Liver (tissue), 5 donors: Measurements from ENCODE around the gene DNAJC5. TPM values are rescaled to one million over a fixed set of nuclear protein-coding genes. Genes with fewer than 3 reads are reported as not detected.

ENCODE experiments used
- polyA plus RNA-seq, 2 donors: library from polyadenylated mRNA; stranded (reverse) in 1 of 2; unstranded in 1 of 2; fragments of 200-250 nt in 1 of 2; fragments of >200 nt in 1 of 2; fragmentation: Nextera tagmentation in 1 of 2; extraction: Ambion mirVana in 1 of 2; gene quantifications; one replicate each; pipeline versions ENCODE4 v1.2.1 to v1.2.3, GENCODE V29; 2013 to 2015
- small RNA-seq: library from RNA; depleted of rRNA; stranded (forward); fragments of <200 nt; gene quantifications from one replicate; pipeline ENCODE3, GENCODE V24; 2014
- total RNA-seq, 2 donors: library from RNA; depleted of rRNA; stranded (reverse); fragments of >200 nt; gene quantifications; one replicate each; pipeline ENCODE4 v1.2.3, GENCODE V29; 2014
- donor health status: healthy.
- donor health status: healthy.
- donor health status: healthy.

Gene DNAJC5
- total and polyA plus RNA-seq, 4 donors: 8.2 to 28.6 (median 18.7) TPM

Small RNA genes lying within 50 kb of the gene (small RNA-seq; reads per million reads assigned to genes)
- gene MIR647 (not detected), gene MIR941-2 (not detected), gene MIR941-4 (not detected), gene MIR941-5 (not detected), gene RNU1-134P (not detected)

Other genes starting within 250 kb of the DNAJC5 start
- 1 to 10 TPM in 1 of 2 donors, under 1 TPM in 1; 0.67 to 2.9 TPM for gene STMN3, start 241.7 kb upstream of the DNAJC5 start, total RNA-seq
- 1 to 10 TPM in 1 of 2 donors, under 1 TPM in 1; 0.42 to 1.2 TPM for gene STMN3, start 241.7 kb upstream of the DNAJC5 start, polyA plus RNA-seq
- 10 to 100 TPM; 10.4 to 16.9 TPM for gene RTEL1, start 236.8 kb upstream of the DNAJC5 start, total RNA-seq
- 1 to 10 TPM; 3.7 to 4.3 TPM for gene RTEL1, start 236.8 kb upstream of the DNAJC5 start, polyA plus RNA-seq
- under 1 TPM in 1 of 2 donors, not detected in 1; 0.09 TPM for gene TNFRSF6B, start 198.5 kb upstream of the DNAJC5 start, total RNA-seq
- gene TNFRSF6B, start 198.5 kb upstream of the DNAJC5 start, polyA plus RNA-seq: under 1 TPM in 1 of 2 donors, not detected in 1; 0.73 TPM
- gene ARFRP1, start 187.2 kb upstream of the DNAJC5 start, total RNA-seq: 10 to 100 TPM; 14.2 to 21.0 TPM
- 10 to 100 TPM; 20.0 to 26.9 TPM for gene ARFRP1, start 187.2 kb upstream of the DNAJC5 start, polyA plus RNA-seq
- 10 to 100 TPM; 10.3 to 14.7 TPM for gene ZGPAT, start 187.1 kb upstream of the DNAJC5 start, total RNA-seq
- gene ZGPAT, start 187.1 kb upstream of the DNAJC5 start, polyA plus RNA-seq: 10 to 100 TPM; 26.2 to 90.5 TPM
- gene LIME1, start 158.5 kb upstream of the DNAJC5 start, total RNA-seq: 10 to 100 TPM; 21.2 to 50.4 TPM
- 10 to 100 TPM; 52.8 to 69.0 TPM for gene LIME1, start 158.5 kb upstream of the DNAJC5 start, polyA plus RNA-seq
- 10 to 100 TPM; 22.2 to 27.9 TPM for gene SLC2A4RG, start 155.3 kb upstream of the DNAJC5 start, total RNA-seq
- 10 to 100 TPM; 31.0 to 39.7 TPM for gene SLC2A4RG, start 155.3 kb upstream of the DNAJC5 start, polyA plus RNA-seq
- gene ZBTB46, start 63.9 kb upstream of the DNAJC5 start, total RNA-seq: 10 to 100 TPM in 1 of 2 donors, 1 to 10 TPM in 1; 8.2 to 12.1 TPM
- 1 to 10 TPM in 1 of 2 donors, under 1 TPM in 1; 0.79 to 1.2 TPM for gene ZBTB46, start 63.9 kb upstream of the DNAJC5 start, polyA plus RNA-seq
- gene ABHD16B, start 33.6 kb upstream of the DNAJC5 start, total RNA-seq: not detected
- gene ABHD16B, start 33.6 kb upstream of the DNAJC5 start, polyA plus RNA-seq: under 1 TPM in 1 of 2 donors, not detected in 1; 0.10 TPM
- 10 to 100 TPM; 25.3 to 31.2 TPM for gene TPD52L2, start 29.9 kb upstream of the DNAJC5 start, total RNA-seq
- 10 to 100 TPM; 12.3 to 33.0 TPM for gene TPD52L2, start 29.9 kb upstream of the DNAJC5 start, polyA plus RNA-seq
- gene UCKL1, start 61.3 kb downstream of the DNAJC5 start, total RNA-seq: 10 to 100 TPM; 16.4 to 20.4 TPM
- 10 to 100 TPM; 16.4 to 20.1 TPM for gene UCKL1, start 61.3 kb downstream of the DNAJC5 start, polyA plus RNA-seq
- gene ZNF512B, start 74.8 kb downstream of the DNAJC5 start, total RNA-seq: 10 to 100 TPM in 1 of 2 donors, 1 to 10 TPM in 1; 9.2 to 11.8 TPM
- 10 to 100 TPM in 1 of 2 donors, 1 to 10 TPM in 1; 1.8 to 10.4 TPM for gene ZNF512B, start 74.8 kb downstream of the DNAJC5 start, polyA plus RNA-seq
- 1 to 10 TPM; 1.4 to 2.8 TPM for gene SAMD10, start 84.5 kb downstream of the DNAJC5 start, total RNA-seq
- 1 to 10 TPM in 1 of 2 donors, under 1 TPM in 1; 0.74 to 3.4 TPM for gene SAMD10, start 84.5 kb downstream of the DNAJC5 start, polyA plus RNA-seq
- gene PRPF6, start 86.0 kb downstream of the DNAJC5 start, total RNA-seq: 10 to 100 TPM; 24.2 to 24.9 TPM
- gene PRPF6, start 86.0 kb downstream of the DNAJC5 start, polyA plus RNA-seq: 10 to 100 TPM; 16.3 to 22.0 TPM
- under 1 TPM; 0.14 to 0.59 TPM for gene C20orf204, start 141.1 kb downstream of the DNAJC5 start, total RNA-seq
- gene C20orf204, start 141.1 kb downstream of the DNAJC5 start, polyA plus RNA-seq: under 1 TPM; 0.07 to 0.10 TPM
- gene SOX18, start 154.5 kb downstream of the DNAJC5 start, total RNA-seq: 1 to 10 TPM; 2.1 to 3.1 TPM
- gene SOX18, start 154.5 kb downstream of the DNAJC5 start, polyA plus RNA-seq: 1 to 10 TPM; 1.1 to 5.8 TPM
- gene TCEA2, start 168.1 kb downstream of the DNAJC5 start, total RNA-seq: 1 to 10 TPM; 4.6 to 6.4 TPM
- gene TCEA2, start 168.1 kb downstream of the DNAJC5 start, polyA plus RNA-seq: 10 to 100 TPM; 17.2 to 22.6 TPM
- 10 to 100 TPM in 1 of 2 donors, 1 to 10 TPM in 1; 6.7 to 12.9 TPM for gene RGS19, start 184.4 kb downstream of the DNAJC5 start, total RNA-seq
- gene RGS19, start 184.4 kb downstream of the DNAJC5 start, polyA plus RNA-seq: 1 to 10 TPM; 4.9 to 5.9 TPM
- under 1 TPM; 0.42 to 0.79 TPM for gene OPRL1, start 185.0 kb downstream of the DNAJC5 start, total RNA-seq
- under 1 TPM; 0.04 to 0.28 TPM for gene OPRL1, start 185.0 kb downstream of the DNAJC5 start, polyA plus RNA-seq
- gene LKAAEAR1, start 189.3 kb downstream of the DNAJC5 start, total RNA-seq: not detected
- gene LKAAEAR1, start 189.3 kb downstream of the DNAJC5 start, polyA plus RNA-seq: under 1 TPM in 1 of 2 donors, not detected in 1; 0.08 TPM
- not detected for gene NPBWR2, start 212.4 kb downstream of the DNAJC5 start, total RNA-seq
- gene NPBWR2, start 212.4 kb downstream of the DNAJC5 start, polyA plus RNA-seq: not detected